Muscle layer of colon (tissue), 2 donors: ENCODE measurements around the gene GSDMA.

ENCODE experiments used
- H3K27ac ChIP-seq: one replicate; pipeline ENCODE4 v1.7.0; 2013; ENCODE audit warnings: low read depth, mild to moderate bottlenecking, low read length, moderate library complexity
- H3K27me3 ChIP-seq, 2 donors: one replicate each; pipeline ENCODE4 v1.7.0; 2013; ENCODE audit warnings: low read length in 2 of 2, mild to moderate bottlenecking in 2 of 2; ENCODE audit not compliant: insufficient read depth in 2 of 2, control insufficient read depth in 1 of 2
- H3K36me3 ChIP-seq: one replicate; pipeline ENCODE4 v1.7.0; 2013; ENCODE audit warnings: mild to moderate bottlenecking, low read length; ENCODE audit not compliant: insufficient read depth
- H3K4me1 ChIP-seq: one replicate; pipeline ENCODE4 v1.7.0; 2013; ENCODE audit warnings: mild to moderate bottlenecking, low read length; ENCODE audit not compliant: insufficient read depth
- H3K4me3 ChIP-seq, 2 donors: one replicate each; pipeline ENCODE4 v1.7.0; 2013; ENCODE audit warnings: low read length in 2 of 2, low read depth in 1 of 2, mild to moderate bottlenecking in 1 of 2, moderate library complexity in 1 of 2
- H3K9ac ChIP-seq: one replicate; pipeline ENCODE4 v1.7.0; 2013; ENCODE audit warnings: low read length
- H3K9me3 ChIP-seq: one replicate; pipeline ENCODE4 v1.7.0; 2013; ENCODE audit warnings: mild to moderate bottlenecking, low read length
- donor health status: abdominal sarcoma.
- donor health status: Adenocarcinoma of cecum.

GSDMA gene

GRCh38 chr17:39962642-39963220, at the start of gene GSDMA:
GSDMA (plus strand) TSS chr17:39963004; CDS start chr17:39965688, 2,684 bp downstream.
- Histone ChIP-seq H3K4me3 (no peak within 1 kb of the TSS), H3K9me3 (no peaks in the 10 kb centered on the region), H3K4me1 (peaks cover 4% of the 10 kb centered on the region), H3K9ac (no peak within 1 kb of the TSS), H3K36me3 (no peaks in the 10 kb centered on the region), H3K27me3 (peaks cover 0 to 5% of the 10 kb centered on the region in 2 donors), H3K27ac (no peak within 1 kb of the TSS)

GRCh38 chr17:39913989-39914388, 48.8 kb upstream of the GSDMA start:
- Histone ChIP-seq H3K4me3 (no peak overlapping the region), H3K36me3 (peaks cover 7% of the 10 kb centered on the region), H3K4me1 (no peaks in the 10 kb centered on the region), H3K9ac (no peak overlapping the region), H3K27ac (no peak overlapping the region), H3K27me3 (no peaks in the 10 kb centered on the region), H3K9me3 (no peaks in the 10 kb centered on the region)

GRCh38 chr17:39915559-39915958, 47.2 kb upstream of the GSDMA start:
- Histone ChIP-seq H3K9ac (no peak overlapping the region), H3K36me3 (peaks cover 6% of the 10 kb centered on the region), H3K9me3 (no peaks in the 10 kb centered on the region), H3K4me3 (no peak overlapping the region), H3K27me3 (no peaks in the 10 kb centered on the region), H3K4me1 (no peaks in the 10 kb centered on the region), H3K27ac (no peak overlapping the region)

GRCh38 chr17:39916918-39917317, 45.9 kb upstream of the GSDMA start:
- no peak overlapping the region for H3K27ac ChIP-seq
- H3K9me3 ChIP-seq: no peaks in the 10 kb centered on the region
- peaks cover 11% of the 10 kb centered on the region for H3K36me3 ChIP-seq
- H3K27me3 ChIP-seq: no peaks in the 10 kb centered on the region
- H3K4me1 ChIP-seq: no peaks in the 10 kb centered on the region
- no peak overlapping the region for H3K9ac ChIP-seq
- H3K4me3 ChIP-seq: no peak overlapping the region

GRCh38 chr17:39919087-39919683, 43.6 kb upstream of the GSDMA start:
- H3K9me3 ChIP-seq: no peaks in the 10 kb centered on the region
- no peak overlapping the region for H3K27ac ChIP-seq
- H3K4me3 ChIP-seq: no peak overlapping the region
- H3K9ac ChIP-seq: no peak overlapping the region
- no peaks in the 10 kb centered on the region for H3K27me3 ChIP-seq
- H3K36me3 ChIP-seq: peaks cover 30% of the 10 kb centered on the region
- H3K4me1 ChIP-seq: peaks cover under 1% of the 10 kb centered on the region

- no peak overlapping the region for H3K4me3 ChIP-seq
- H3K9ac ChIP-seq: no peak overlapping the region
- peaks cover 9% of the 10 kb centered on the region for H3K4me1 ChIP-seq
- no peaks in the 10 kb centered on the region for H3K9me3 ChIP-seq
- H3K27ac ChIP-seq: no peak overlapping the region
- H3K27me3 ChIP-seq: no peaks in the 10 kb centered on the region
- peaks cover 30% of the 10 kb centered on the region for H3K36me3 ChIP-seq
These were observed 42.3 kb upstream of the GSDMA start for GRCh38 chr17:39920218-39921210.

- Histone ChIP-seq H3K9me3 (no peaks in the 10 kb centered on the region), H3K4me1 (peaks cover 17% of the 10 kb centered on the region), H3K4me3 (no peak overlapping the region), H3K36me3 (peaks cover 30% of the 10 kb centered on the region), H3K27me3 (no peaks in the 10 kb centered on the region), H3K9ac (no peak overlapping the region), H3K27ac (no peak overlapping the region)
These were observed 41.5 kb upstream of the GSDMA start for GRCh38 chr17:39921323-39921722.

- Histone ChIP-seq H3K4me1 (peaks cover 22% of the 10 kb centered on the region), H3K9me3 (no peaks in the 10 kb centered on the region), H3K36me3 (peaks cover 30% of the 10 kb centered on the region), H3K27me3 (no peaks in the 10 kb centered on the region), H3K27ac (no peak overlapping the region), H3K9ac (no peak overlapping the region), H3K4me3 (no peak overlapping the region)
These were observed 40.8 kb upstream of the GSDMA start for GRCh38 chr17:39922006-39922405.

GRCh38 chr17:39923230-39923629, 39.6 kb upstream of the GSDMA start:
- H3K27ac ChIP-seq: no peak overlapping the region
- no peaks in the 10 kb centered on the region for H3K9me3 ChIP-seq
- H3K27me3 ChIP-seq: no peaks in the 10 kb centered on the region
- no peak overlapping the region for H3K4me3 ChIP-seq
- H3K9ac ChIP-seq: no peak overlapping the region
- peaks cover 30% of the 10 kb centered on the region for H3K36me3 ChIP-seq
- H3K4me1 ChIP-seq: peaks cover 24% of the 10 kb centered on the region

- no peak overlapping the region for H3K4me3 ChIP-seq
- H3K9ac ChIP-seq: no peak overlapping the region
- no peaks in the 10 kb centered on the region for H3K9me3 ChIP-seq
- peaks cover 32% of the 10 kb centered on the region for H3K4me1 ChIP-seq
- no peaks in the 10 kb centered on the region for H3K27me3 ChIP-seq
- H3K27ac ChIP-seq: no peak overlapping the region
- peaks cover 28% of the 10 kb centered on the region for H3K36me3 ChIP-seq
These were observed 38.7 kb upstream of the GSDMA start for GRCh38 chr17:39923836-39924690.

- H3K9me3 ChIP-seq: no peaks in the 10 kb centered on the region
- H3K4me1 ChIP-seq: peaks cover 32% of the 10 kb centered on the region
- no peak overlapping the region for H3K4me3 ChIP-seq
- H3K27ac ChIP-seq: no peak overlapping the region
- peaks cover 32% of the 10 kb centered on the region for H3K36me3 ChIP-seq
- no peaks in the 10 kb centered on the region for H3K27me3 ChIP-seq
- H3K9ac ChIP-seq: no peak overlapping the region
These were observed 38.1 kb upstream of the GSDMA start for GRCh38 chr17:39924691-39925055.
